Measurements from ENCODE around the gene ENG. TPM values are rescaled to one million over a fixed set of nuclear protein-coding genes. Genes with fewer than 3 reads are reported as not detected.
"Not testable (repeated sequence)": the region's sequence is repeated elsewhere in the genome, so short reads cannot be mapped to it uniquely, and the experiment has no call there.

The ENG gene
- total RNA-seq, 4 donors from 2014 or later = 14.0 to 256 (median 50.3) TPM

- no peaks in the 10 kb centered on the region for H3K36me3 ChIP-seq
- intact Hi-C loops (cut with DNase I; ENCODE audit: low total_unique reads) = no loop called here
- peak within 1 kb of the TSS; percentile 96 to 99 for H3K27ac ChIP-seq
- peak; percentile 90 to 93 for DNase-seq
- no peaks in the 10 kb centered on the region for H3K27me3 ChIP-seq
- H3K4me3 ChIP-seq = peak within 1 kb of the TSS; percentile 89 to 93
- TF ChIP-seq CTCF (IDR thresholded peaks at IDR 0.05) (peak in 1 of 4 experiments; percentile 1), POLR2A (IDR thresholded peaks at IDR 0.05) (peak; percentile 61 to 71)
- H3K9me3 ChIP-seq = no peaks in the 10 kb centered on the region
- peaks cover 0 to 11% of the 10 kb centered on the region in 2 donors for H3K4me1 ChIP-seq
These were observed 68.3 kb downstream of the ENG start, which contains the start of gene CDK9 for GRCh38 chr9:127785933-127786772. CDK9 (plus strand) TSS chr9:127786034; CDS start chr9:127786149, 115 bp downstream.

- no peaks in the 10 kb centered on the region for H3K36me3 ChIP-seq
- DNase-seq = peak; percentile 89 to 92
- no peaks in the 10 kb centered on the region for H3K9me3 ChIP-seq
- TF ChIP-seq CTCF (IDR thresholded peaks at IDR 0.05) (peak; percentile 89 to 97 (median 93)), POLR2A (IDR thresholded peaks at IDR 0.05) (no peak)
- peaks cover 0 to 11% of the 10 kb centered on the region in 2 donors for H3K4me1 ChIP-seq
- H3K27me3 ChIP-seq = no peaks in the 10 kb centered on the region
- intact Hi-C loops (cut with DNase I; ENCODE audit: low total_unique reads) = no loop called here
- peak overlapping the region; percentile 89 to 93 for H3K4me3 ChIP-seq
- H3K27ac ChIP-seq = peak overlapping the region; percentile 96 to 99
These were observed 69.2 kb downstream of the ENG start for GRCh38 chr9:127785023-127785932.

GRCh38 chr9:127783111-127784008 lies 71.1 kb downstream of the ENG start:
- Histone ChIP-seq H3K27ac (peak overlapping the region; percentile 5 to 96), H3K9me3 (no peaks in the 10 kb centered on the region), H3K27me3 (no peaks in the 10 kb centered on the region), H3K4me1 (peaks cover 0 to 11% of the 10 kb centered on the region in 2 donors), H3K4me3 (no peak overlapping the region), H3K36me3 (no peaks in the 10 kb centered on the region)
- TF ChIP-seq POLR2A (IDR thresholded peaks at IDR 0.05) (no peak), CTCF (IDR thresholded peaks at IDR 0.05) (no peak)
- intact Hi-C loops (cut with DNase I; ENCODE audit: low total_unique reads) = no loop called here
- no peak for DNase-seq

GRCh38 chr9:127781806-127782205 lies 72.7 kb downstream of the ENG start:
- H3K9me3 ChIP-seq = no peaks in the 10 kb centered on the region
- intact Hi-C loops (cut with DNase I; ENCODE audit: low total_unique reads) = no loop called here
- H3K4me3 ChIP-seq = no peak overlapping the region
- no peaks in the 10 kb centered on the region for H3K27me3 ChIP-seq
- TF ChIP-seq CTCF (IDR thresholded peaks at IDR 0.05) = no peak
- TF ChIP-seq POLR2A (IDR thresholded peaks at IDR 0.05) = no peak
- no peak overlapping the region for H3K27ac ChIP-seq
- DNase-seq = no peak
- peaks cover 0 to 3% of the 10 kb centered on the region in 2 donors for H3K4me1 ChIP-seq
- H3K36me3 ChIP-seq = no peaks in the 10 kb centered on the region

GRCh38 chr9:127780909-127781308 lies 73.5 kb downstream of the ENG start:
- H3K4me1 ChIP-seq; intact Hi-C loops (cut with DNase I; ENCODE audit: low total_unique reads); H3K9me3 ChIP-seq; H3K36me3 ChIP-seq; H3K27me3 ChIP-seq; DNase-seq; H3K4me3 ChIP-seq; H3K27ac ChIP-seq: not testable (repeated sequence)
